ENCODE results near the gene TRIM63.

- TF ChIP-seq, protein P1, sequence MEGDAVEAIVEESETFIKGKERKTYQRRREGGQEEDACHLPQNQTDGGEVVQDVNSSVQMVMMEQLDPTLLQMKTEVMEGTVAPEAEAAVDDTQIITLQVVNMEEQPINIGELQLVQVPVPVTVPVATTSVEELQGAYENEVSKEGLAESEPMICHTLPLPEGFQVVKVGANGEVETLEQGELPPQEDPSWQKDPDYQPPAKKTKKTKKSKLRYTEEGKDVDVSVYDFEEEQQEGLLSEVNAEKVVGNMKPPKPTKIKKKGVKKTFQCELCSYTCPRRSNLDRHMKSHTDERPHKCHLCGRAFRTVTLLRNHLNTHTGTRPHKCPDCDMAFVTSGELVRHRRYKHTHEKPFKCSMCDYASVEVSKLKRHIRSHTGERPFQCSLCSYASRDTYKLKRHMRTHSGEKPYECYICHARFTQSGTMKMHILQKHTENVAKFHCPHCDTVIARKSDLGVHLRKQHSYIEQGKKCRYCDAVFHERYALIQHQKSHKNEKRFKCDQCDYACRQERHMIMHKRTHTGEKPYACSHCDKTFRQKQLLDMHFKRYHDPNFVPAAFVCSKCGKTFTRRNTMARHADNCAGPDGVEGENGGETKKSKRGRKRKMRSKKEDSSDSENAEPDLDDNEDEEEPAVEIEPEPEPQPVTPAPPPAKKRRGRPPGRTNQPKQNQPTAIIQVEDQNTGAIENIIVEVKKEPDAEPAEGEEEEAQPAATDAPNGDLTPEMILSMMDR (IDR thresholded peaks at IDR 0.05): no peak
- TF ChIP-seq POLR2AphosphoS5 (IDR thresholded peaks at IDR 0.05): no peak
Observed at GRCh38 chr1:26079960-26080814, 12.8 kb upstream of the TRIM63 start.
